PC-3 (cell line): ENCODE measurements around the gene RBM20.

Experiments
- EZH2 ChIP-seq: fragments of 300-600 bp; sonication (generic); IDR thresholded peaks from one replicate; pipeline ENCODE4 v1.6.1; 2017; ENCODE audit warnings: antibody characterized with exemption, mild to moderate bottlenecking, low read length; ENCODE audit not compliant: unreplicated experiment
- EZH2phosphoT487 ChIP-seq: fragments of 300-600 bp; sonication (generic); IDR thresholded peaks from 2 replicates; pipeline ENCODE4 v1.6.1; 2018; ENCODE audit warnings: mild to moderate bottlenecking, antibody characterized with exemption, low read length, borderline replicate concordance
- TF ChIP-seq, protein P1 (sequence below): fragments of 300-600 bp; sonication (generic); conservative IDR thresholded peaks from 2 replicates; pipeline ENCODE4 v1.5.1; 2017; ENCODE audit warnings: antibody characterized with exemption, low read depth, mild to moderate bottlenecking, low read length

DNA sequence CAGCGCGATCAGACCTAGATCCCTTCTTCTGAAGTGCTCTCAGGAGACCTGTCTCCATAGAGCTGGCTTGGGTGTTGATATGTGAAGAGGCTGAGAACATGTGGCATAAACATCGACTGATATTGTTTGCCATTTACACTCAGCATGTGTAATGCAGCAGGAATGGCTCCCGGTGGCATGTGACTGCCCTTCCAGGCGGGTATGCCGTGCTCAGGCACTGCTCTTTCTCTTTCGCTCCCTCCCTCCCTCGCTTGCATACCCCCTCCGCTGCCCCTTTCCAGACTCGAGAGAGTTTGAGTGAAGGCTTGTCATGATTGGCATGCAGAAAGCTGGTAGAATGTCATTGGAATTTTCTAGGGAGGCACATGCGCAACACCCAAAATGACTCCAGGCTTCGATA, 120.2 kb downstream of the RBM20 start:
- TF ChIP-seq, protein P1, sequence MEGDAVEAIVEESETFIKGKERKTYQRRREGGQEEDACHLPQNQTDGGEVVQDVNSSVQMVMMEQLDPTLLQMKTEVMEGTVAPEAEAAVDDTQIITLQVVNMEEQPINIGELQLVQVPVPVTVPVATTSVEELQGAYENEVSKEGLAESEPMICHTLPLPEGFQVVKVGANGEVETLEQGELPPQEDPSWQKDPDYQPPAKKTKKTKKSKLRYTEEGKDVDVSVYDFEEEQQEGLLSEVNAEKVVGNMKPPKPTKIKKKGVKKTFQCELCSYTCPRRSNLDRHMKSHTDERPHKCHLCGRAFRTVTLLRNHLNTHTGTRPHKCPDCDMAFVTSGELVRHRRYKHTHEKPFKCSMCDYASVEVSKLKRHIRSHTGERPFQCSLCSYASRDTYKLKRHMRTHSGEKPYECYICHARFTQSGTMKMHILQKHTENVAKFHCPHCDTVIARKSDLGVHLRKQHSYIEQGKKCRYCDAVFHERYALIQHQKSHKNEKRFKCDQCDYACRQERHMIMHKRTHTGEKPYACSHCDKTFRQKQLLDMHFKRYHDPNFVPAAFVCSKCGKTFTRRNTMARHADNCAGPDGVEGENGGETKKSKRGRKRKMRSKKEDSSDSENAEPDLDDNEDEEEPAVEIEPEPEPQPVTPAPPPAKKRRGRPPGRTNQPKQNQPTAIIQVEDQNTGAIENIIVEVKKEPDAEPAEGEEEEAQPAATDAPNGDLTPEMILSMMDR = no peak
- TF ChIP-seq EZH2 (no peak), EZH2phosphoT487 (no peak)
